DND-41 (cell line): Measurements from ENCODE around the gene ADAMTS16.

Experiments used
- ATAC-seq: fragments of 200-7000 bp; cut with Tn5 transposase; 3 replicates; pipeline ENCODE4 v1.9.1; 2021; ENCODE audit warnings: low read depth; ENCODE audit not compliant: insufficient read depth
- DNase-seq: peaks from one replicate; pipeline ENCODE4 v3.0.0-alpha.2; 2020
- H2AFZ ChIP-seq: 2 replicates; pipeline ENCODE4 v1.6.0; 2012; ENCODE audit warnings: low read depth, low read length
- H3K27ac ChIP-seq: 2 replicates; pipeline ENCODE4 v1.5.1; 2012; ENCODE audit warnings: low read length, inconsistent platforms
- H3K27me3 ChIP-seq: fragments of 200-600 bp; sonication (generic); 2 replicates; pipeline ENCODE4 v1.6.0; 2012; ENCODE audit warnings: low read length, mild to moderate bottlenecking, inconsistent platforms; ENCODE audit not compliant: insufficient read depth, poor library complexity
- H3K36me3 ChIP-seq: 2 replicates; pipeline ENCODE4 v1.5.1; 2012; ENCODE audit warnings: low read length, inconsistent platforms; ENCODE audit not compliant: insufficient read depth
- H3K4me1 ChIP-seq: 2 replicates; pipeline ENCODE4 v1.5.1; 2012; ENCODE audit warnings: mild to moderate bottlenecking, low read length; ENCODE audit not compliant: insufficient read depth
- H3K4me2 ChIP-seq: 2 replicates; pipeline ENCODE4 v1.6.0; 2012; ENCODE audit warnings: mild to moderate bottlenecking, moderate library complexity, low read length, inconsistent platforms; ENCODE audit not compliant: insufficient read depth
- H3K4me3 ChIP-seq, 2 experiments: fragments of 200-600 bp in 1 of 2; shearing (Covaris generic) in 1 of 2; 2 replicates each; pipeline ENCODE4 v1.5.1; 2012 to 2016; ENCODE audit warnings: inconsistent platforms in 2 of 2, low read length in 2 of 2, mild to moderate bottlenecking in 2 of 2, low read depth in 1 of 2, moderate library complexity in 1 of 2
- H3K79me2 ChIP-seq: 2 replicates; pipeline ENCODE4 v1.6.0; 2012; ENCODE audit warnings: low read length, inconsistent platforms; ENCODE audit not compliant: insufficient read depth
- H3K9ac ChIP-seq: 2 replicates; pipeline ENCODE4 v1.6.0; 2012; ENCODE audit warnings: low read depth, mild to moderate bottlenecking, inconsistent platforms, low read length, moderate library complexity
- H3K9me3 ChIP-seq: 2 replicates; pipeline ENCODE4 v1.5.1; 2012; ENCODE audit warnings: low read length, moderate library complexity, mild to moderate bottlenecking, inconsistent platforms; ENCODE audit not compliant: insufficient read depth, severe bottlenecking
- H4K20me1 ChIP-seq: 2 replicates; pipeline ENCODE4 v1.6.0; 2012; ENCODE audit warnings: low read length; ENCODE audit not compliant: insufficient read depth
- CTCF ChIP-seq: IDR thresholded peaks from 2 replicates; pipeline ENCODE4 v1.5.1; 2012; ENCODE audit warnings: borderline replicate concordance, low read length, moderate library complexity, mild to moderate bottlenecking; ENCODE audit not compliant: poor library complexity, severe bottlenecking; ENCODE audit errors: extremely low read depth
- EZH2 ChIP-seq: IDR thresholded peaks from 3 replicates; pipeline ENCODE4 v1.6.1; 2012; ENCODE audit warnings: borderline replicate concordance, low read depth, mild to moderate bottlenecking, moderate library complexity, low read length, inconsistent platforms; ENCODE audit not compliant: severe bottlenecking

ADAMTS16 gene

GRCh38 chr5:5278815-5279381 lies 138.8 kb downstream of the ADAMTS16 start:
- Histone ChIP-seq H3K27me3 (peaks cover 2% of the 10 kb centered on the region), H3K36me3 (no peaks in the 10 kb centered on the region), H3K4me1 (no peaks in the 10 kb centered on the region), H3K4me3 (no peak overlapping the region), H3K4me2 (no peak overlapping the region), H3K9me3 (no peaks in the 10 kb centered on the region), H3K27ac (no peak overlapping the region), H2AFZ (no peak overlapping the region), H3K79me2 (no peaks in the 10 kb centered on the region), H4K20me1 (no peaks in the 10 kb centered on the region), H3K9ac (no peak overlapping the region)
- no peak for TF ChIP-seq EZH2
- TF ChIP-seq CTCF: no peak
- DNase-seq (no peak), ATAC-seq (no peak)

GRCh38 chr5:5285906-5286305 lies 145.8 kb downstream of the ADAMTS16 start:
- ATAC-seq (no peak), DNase-seq (no peak)
- H4K20me1 ChIP-seq: no peaks in the 10 kb centered on the region
- no peaks in the 10 kb centered on the region for H3K79me2 ChIP-seq
- no peaks in the 10 kb centered on the region for H3K27me3 ChIP-seq
- no peak for TF ChIP-seq EZH2
- no peak for TF ChIP-seq CTCF
- H3K9me3 ChIP-seq: no peaks in the 10 kb centered on the region
- H3K36me3 ChIP-seq: no peaks in the 10 kb centered on the region
- H2AFZ ChIP-seq: no peak overlapping the region
- H3K4me3 ChIP-seq: no peak overlapping the region
- no peak overlapping the region for H3K4me2 ChIP-seq
- no peak overlapping the region for H3K9ac ChIP-seq
- no peak overlapping the region for H3K27ac ChIP-seq
- H3K4me1 ChIP-seq: no peaks in the 10 kb centered on the region

- H3K27me3 ChIP-seq: no peaks in the 10 kb centered on the region
- no peak overlapping the region for H3K4me2 ChIP-seq
- no peak overlapping the region for H3K4me3 ChIP-seq
- ATAC-seq: no peak
- no peak overlapping the region for H3K9ac ChIP-seq
- no peak for TF ChIP-seq CTCF
- TF ChIP-seq EZH2: no peak
- H3K79me2 ChIP-seq: no peaks in the 10 kb centered on the region
- no peaks in the 10 kb centered on the region for H4K20me1 ChIP-seq
- no peak for DNase-seq
- H3K9me3 ChIP-seq: no peaks in the 10 kb centered on the region
- no peaks in the 10 kb centered on the region for H3K36me3 ChIP-seq
- no peak overlapping the region for H2AFZ ChIP-seq
- no peak overlapping the region for H3K27ac ChIP-seq
- H3K4me1 ChIP-seq: no peaks in the 10 kb centered on the region
Observed at GRCh38 chr5:5287419-5287818, 147.3 kb downstream of the ADAMTS16 start.

- Histone ChIP-seq H3K9me3 (no peaks in the 10 kb centered on the region), H3K4me1 (no peaks in the 10 kb centered on the region), H3K36me3 (no peaks in the 10 kb centered on the region), H3K4me3 (no peak overlapping the region), H4K20me1 (no peaks in the 10 kb centered on the region), H3K9ac (no peak overlapping the region), H2AFZ (no peak overlapping the region), H3K27ac (no peak overlapping the region), H3K79me2 (no peaks in the 10 kb centered on the region), H3K27me3 (no peaks in the 10 kb centered on the region), H3K4me2 (no peak overlapping the region)
- ATAC-seq (no peak), DNase-seq (no peak)
- TF ChIP-seq EZH2 (no peak), CTCF (no peak)
Observed at GRCh38 chr5:5288201-5288600, 148.1 kb downstream of the ADAMTS16 start.
